HG02763 (cell line): ENCODE measurements around the gene CIART.

Source experiments
- ATAC-seq: cut with Tn5 transposase; IDR thresholded peaks from one replicate; pipeline ENCODE4 v1.9.1; 2021; ENCODE audit warnings: mild to moderate bottlenecking, moderate library complexity; ENCODE audit not compliant: unreplicated experiment

CIART gene

DNA sequence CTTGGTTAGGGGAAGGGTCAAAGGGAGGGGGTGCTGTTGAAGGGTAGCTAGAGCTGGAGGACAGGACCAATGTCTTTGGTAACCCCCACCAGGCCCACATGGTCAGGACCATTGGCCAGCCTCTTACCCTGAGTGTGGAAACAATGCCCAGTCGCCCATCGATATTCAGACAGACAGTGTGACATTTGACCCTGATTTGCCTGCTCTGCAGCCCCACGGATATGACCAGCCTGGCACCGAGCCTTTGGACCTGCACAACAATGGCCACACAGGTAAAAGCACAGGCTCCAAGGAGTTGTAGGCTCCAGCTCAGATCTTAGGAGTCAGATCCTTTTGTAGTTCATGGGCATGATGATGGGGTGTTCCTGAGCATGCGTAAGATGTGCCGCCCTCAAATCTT is 21.0 kb upstream of the CIART start:
- ATAC-seq: no peak

DNA sequence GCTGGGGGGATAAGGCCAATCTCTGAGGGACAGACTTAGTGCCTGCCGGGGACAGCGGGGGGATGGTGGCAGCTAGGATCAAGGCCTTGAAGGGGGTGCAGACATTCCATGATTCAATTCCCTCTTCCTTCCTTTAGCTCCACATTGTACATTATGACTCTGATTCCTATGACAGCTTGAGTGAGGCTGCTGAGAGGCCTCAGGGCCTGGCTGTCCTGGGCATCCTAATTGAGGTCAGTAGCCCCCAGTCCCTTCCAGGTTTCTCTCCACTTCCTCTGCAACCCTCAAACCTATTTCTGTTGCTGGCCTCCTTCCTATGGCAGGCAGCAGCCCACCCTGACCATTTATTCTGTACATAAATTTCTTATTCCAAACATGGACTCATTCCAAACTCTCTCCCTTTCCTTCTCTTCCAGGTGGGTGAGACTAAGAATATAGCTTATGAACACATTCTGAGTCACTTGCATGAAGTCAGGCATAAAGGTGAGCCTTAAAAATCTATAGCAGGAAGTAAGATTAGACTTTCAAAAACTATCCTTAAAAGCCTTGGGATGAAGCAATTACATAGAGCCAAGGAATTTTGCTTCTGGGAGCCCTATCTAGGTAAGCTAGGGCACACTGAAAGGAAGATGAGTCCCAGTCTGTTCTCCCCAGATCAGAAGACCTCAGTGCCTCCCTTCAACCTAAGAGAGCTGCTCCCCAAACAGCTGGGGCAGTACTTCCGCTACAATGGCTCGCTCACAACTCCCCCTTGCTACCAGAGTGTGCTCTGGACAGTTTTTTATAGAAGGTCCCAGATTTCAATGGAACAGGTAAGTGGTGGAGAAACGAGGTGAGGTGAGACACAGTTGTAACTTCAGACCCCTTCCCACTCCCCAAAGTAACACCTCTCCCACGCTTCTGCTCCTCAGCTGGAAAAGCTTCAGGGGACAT is 19.7 kb upstream of the CIART start:
- no peak for ATAC-seq

DNA sequence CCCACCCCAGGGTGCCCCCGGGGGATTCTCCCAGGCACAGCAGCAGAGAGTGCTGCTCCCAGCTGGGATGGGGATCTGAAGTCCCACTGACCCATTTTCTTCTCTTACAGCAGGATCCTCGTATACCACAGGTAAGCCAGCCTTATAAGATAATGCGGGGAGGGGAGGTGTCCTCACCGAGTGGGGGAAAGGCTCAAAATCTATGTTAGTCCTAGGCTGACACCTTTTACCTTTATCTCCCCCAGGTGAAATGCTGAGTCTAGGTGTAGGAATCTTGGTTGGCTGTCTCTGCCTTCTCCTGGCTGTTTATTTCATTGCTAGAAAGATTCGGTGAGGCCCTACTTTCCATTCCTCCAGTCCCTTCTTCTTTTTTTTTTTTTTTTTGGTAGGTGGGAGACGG is 18.8 kb upstream of the CIART start:
- no peak for ATAC-seq

DNA sequence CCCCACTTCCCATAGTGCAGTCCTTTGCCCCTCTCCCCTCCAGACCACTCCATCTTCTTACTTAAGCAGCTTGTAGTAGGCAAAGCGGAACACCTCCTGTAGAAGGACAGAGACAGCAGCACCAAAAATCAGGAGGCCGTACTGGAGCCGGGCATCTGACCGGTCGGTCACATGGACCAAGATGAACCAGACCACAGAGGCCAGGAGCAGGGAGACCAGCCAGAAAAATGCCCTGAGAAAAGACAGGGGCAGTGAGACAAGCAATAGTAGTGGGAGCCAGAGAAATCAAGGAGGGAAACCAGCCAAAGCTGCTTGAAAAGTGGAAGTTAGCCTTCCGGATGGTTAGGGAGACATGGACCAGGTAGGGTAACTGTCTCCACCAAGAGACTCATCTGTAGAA is 14.5 kb upstream of the CIART start:
- no peak for ATAC-seq

DNA sequence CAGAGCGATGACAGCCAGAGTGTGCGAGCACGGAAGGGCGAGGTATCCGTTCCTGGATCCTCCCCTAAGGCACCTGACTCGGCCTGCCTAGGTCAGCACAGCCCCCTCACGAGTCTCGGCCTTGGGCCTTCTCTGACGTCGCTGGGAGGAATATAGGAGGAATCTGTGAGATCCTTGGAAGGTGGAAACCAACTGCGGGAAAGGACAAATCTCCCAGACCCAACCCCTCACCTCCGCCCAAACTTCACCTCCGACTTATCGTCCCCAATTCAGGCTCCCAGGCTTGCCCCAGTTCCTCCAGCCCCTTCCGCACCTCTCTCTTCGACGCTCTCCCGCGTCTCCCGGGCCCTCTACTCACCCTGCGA is 14.0 kb upstream of the CIART start:
- peak; percentile 21 for ATAC-seq

DNA sequence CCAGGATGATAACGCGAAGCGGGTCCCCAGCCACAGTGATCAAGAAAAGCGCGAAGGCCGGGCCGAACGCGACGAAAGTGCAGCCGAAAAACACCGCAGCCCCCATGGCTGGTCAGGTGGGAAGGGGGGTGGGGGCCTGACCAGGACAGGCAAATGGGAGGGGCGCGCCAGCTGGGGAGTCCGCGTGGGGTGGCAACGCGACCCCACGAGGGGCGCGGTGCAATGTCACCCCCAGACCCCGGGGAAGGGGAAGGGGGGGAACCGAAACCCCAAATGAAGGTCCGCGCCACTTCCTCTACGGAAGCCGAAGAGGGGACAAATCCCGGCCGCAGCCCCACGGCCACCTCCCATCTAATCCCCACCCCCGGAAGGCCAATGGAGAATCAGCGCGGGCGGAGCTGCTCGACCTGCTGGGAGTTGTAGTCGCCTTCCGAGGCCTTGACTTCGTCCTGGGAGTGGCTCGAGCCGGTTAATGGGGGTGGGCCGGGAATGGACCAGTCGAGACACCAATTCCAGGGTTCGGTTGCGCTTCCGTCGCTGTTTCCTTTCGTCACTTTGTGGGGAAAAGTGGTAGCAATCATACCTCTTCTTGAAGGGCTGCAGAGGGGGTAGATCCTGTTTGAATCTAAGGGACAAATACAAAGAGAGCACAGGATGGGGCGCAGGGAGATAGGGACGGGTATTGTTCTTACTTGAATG is 13.5 kb upstream of the CIART start, which contains the start of gene APH1A:
TSS of gene APH1A (minus strand) at position 312 of the 699 bp plus-strand sequence. CDS start at position 106, 206 bp downstream.
- ATAC-seq: peak; percentile 88

DNA sequence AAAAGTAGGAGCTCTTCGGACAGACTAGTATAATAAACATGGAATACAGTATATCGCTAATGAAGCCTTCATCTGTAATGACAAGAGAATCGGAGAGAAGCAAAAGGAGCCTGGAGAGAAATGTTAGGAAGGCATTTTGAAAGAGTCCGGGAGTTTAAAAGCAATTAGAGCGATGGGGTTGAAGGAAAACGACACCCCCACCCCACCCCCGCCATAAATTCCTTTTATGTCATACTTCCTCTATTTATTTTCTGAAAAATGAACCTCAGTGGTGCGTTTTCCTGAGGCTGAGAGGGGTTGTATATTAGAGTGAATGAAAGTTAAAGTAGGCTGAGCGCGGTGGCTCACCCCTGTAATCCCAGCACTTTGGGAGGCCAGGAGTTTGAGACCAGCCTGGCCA is 12.9 kb upstream of the CIART start:
- no peak for ATAC-seq

DNA sequence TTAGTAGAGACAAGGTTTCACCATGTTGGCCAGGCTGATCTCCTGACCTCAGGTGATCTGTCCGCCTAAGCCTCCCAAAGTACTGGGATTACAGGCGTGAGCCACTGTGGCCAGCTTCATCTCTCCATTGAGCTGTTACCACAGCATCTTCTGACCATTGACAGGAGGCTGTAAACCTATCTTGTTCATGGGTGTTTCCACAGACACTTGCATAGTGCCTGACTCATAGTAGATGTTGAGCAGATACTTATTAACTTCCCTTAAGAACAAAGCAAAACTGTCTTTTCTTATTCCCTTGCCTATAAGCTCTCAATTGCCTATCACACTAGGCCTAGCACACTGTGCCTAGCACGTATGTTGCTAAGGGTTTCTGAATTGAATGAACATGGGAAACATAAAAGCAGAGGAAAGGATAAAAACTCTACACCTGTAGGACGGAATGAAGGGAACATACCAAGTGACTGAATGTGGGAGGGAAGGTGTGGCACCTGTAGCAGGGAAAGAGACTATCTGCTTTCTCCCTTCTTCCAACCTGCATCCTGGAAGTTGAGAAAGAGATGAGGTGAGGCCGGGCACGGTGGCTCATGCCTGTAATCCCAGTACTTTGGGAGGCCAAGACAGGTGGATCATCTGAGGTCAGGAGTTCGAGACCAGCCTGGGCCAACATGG is 10.9 kb upstream of the CIART start:
- no peak for ATAC-seq

DNA sequence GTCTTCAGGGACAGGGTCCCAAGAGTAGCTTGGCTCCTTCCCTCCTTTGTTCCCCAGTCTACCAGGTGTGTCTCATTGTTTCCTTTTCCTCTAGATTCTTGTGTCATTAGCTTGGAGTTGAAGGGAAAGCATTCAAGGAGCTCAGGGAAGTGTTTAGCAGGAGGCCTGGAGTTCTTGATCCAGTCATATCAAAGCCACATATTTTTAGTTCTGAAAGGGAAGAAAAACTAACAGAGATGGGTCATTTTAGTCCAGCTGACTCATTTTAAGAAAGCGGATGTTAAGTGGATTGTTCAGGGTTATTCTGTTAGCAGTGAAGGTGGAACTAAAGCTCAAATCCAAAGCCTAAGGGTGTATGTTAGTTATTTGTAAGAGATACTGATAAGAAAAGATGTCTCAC is 9.0 kb upstream of the CIART start:
- ATAC-seq: no peak

DNA sequence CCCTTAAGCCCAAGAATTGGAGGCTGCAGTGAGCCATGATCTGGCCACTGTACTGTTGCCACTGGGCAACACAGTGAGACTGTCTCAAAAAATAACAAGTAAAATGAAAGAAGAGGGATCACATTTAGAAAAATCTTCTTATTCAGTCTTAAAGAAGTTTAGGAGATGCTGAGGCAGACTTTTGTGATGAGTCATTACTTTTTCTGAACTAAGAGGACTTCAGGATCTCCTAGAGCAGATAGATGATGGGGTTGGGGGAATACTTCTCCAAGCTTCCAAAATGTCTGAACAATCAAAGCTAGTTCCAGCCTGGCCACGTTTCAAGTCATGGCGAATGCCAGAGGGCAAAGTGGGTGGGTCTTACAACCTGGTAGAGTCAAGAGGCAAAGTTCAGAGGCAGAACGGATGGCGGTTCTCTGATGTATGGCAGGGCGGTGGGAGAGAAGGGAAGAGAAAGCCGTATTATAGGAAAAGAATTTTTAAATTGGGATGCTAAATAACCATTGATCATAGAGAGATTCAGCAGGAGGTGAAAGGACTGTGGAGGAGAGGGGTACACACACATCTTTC is 2.1 kb upstream of the CIART start:
- no peak for ATAC-seq

DNA sequence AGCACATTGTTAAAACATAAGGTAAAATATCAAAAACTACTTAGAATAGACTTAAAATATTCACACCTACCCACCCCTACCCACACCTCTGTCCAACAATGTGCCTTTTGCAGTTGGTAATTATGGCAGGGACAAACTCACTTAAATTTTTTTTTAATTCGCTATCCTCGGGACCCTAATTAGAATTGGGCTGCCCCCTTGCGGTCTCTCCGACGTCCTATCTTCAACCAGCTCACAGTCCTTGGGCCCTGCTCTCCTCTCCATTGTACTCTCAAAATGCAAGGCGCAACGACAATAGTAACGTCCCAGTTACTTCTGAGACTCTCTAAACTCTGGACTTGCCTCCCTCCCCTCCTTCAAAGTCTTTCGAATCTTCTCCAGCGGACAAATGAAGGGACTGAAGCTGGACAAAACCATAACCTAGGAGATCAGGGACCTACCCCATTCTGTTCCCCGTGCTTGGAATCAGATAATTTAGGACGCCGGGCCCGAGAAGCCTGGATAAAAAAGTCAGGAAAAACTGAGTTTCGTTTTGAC is 1.1 kb upstream of the CIART start:
- ATAC-seq: no peak

DNA sequence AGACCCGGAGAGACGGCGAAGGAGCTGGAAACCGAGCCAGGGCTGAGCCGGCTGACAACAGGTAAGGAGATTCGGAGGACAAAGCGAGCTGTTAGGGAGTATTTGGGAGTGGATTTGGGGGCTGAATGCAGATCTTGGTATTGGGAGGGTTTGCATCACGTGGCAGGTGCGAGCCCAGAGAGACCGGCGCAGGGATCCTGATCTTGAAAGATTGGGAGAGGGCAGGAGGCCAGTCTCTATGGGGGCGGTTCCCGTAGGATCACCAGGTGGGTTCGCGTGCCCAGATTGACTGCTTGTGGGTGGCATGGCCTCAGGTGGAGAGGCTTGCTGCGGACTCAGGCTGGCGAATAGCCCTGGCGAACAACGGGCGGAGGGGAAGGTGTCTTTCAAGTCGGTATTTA is 204 bp downstream of the CIART start:
- no peak for ATAC-seq

DNA sequence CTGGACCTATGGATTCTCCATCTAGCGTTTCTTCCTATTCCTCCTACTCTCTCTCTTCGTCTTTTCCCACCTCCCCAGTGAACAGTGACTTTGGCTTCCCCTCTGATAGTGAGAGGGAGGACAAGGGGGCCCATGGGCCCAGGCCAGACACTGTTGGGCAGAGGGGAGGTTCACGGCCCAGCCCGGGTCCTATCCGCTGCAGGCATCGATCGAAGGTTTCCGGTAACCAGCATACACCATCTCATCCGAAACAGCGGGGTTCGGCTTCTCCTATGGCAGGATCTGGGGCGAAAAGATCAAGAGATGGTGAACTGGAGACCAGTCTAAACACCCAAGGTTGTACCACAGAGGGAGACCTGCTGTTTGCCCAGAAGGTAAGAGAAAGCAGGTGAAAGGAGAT is 906 bp downstream of the CIART start:
- no peak for ATAC-seq

DNA sequence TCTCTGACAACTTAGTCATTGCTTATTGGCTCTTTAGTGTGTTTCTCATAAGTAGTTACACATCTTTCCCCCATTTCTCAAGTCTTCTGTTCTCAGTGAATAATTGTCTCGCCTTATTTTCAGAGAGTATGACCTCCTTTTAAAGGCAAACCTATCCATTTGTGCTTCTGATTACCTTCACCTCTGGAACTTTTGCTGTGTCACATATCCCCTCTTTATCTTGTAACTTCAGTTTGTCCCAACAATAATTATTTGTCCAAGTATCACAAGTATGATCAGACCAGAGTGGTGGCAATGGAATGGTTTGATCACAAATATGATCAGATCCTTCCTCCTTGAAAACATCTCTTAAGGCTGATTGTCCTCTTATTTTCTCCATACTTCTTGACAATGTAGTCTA is 6.0 kb downstream of the CIART start:
- no peak for ATAC-seq

DNA sequence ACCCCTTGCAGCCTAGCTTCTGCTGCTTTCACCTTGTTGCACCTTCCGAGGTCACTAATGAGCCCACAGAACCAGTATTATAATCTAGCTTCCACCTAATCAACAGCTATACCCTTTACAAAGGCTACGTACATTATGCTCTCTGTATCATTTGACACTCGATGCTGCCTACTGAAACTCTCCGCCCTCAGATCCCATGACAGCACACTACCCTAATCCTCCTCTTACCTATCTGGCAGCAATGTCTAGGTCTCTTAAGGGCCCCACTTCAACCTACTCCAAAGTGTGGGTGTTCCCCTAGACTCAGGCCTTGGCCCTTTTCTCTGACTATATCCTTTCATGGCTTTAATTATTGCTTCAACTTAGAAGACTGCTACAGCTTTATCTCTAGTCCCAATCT is 6.5 kb downstream of the CIART start:
- no peak for ATAC-seq

DNA sequence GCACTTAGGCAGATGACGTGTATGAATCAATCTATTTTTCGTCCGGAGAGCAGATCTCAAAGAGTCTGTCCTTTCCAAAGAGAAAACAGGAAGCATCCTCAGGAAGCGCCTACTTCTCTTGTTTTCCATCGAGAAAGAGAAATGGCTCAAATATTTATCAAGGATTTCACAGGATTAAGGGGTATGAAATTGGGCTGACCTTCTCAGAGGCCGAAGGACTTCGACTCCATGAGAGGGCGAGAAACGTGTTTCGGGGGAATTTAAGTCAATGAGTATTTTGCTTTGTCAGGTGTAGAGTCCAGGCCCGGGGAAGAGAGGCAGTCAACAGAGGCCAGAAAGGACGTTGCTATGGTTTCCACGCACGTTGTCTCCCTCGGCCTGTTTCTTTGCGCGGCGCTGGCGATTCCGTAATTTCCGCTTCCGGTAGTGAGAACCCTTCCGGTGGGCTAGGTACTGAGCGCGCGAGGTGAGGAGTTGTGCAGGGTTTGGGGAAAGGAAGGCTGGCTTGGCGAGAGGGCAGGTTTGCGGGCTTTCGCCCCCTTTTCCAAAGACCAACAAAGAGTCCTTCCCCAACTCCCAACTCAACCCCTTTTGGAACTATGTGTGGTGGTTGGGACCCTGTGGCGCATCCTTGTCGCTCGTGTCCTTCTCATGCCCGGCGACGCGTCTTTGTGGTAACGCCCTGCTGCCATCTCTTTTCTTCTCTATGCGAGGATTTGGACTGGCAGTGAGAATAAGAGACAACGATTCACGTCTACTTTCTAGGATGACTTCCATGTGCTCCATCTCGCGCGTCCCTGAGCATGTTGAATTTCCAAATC is 11.3 kb downstream of the CIART start, which contains the start of gene MRPS21:
TSS of gene MRPS21 (plus strand) at position 429 of the 821 bp plus-strand sequence. CDS start 506 bp downstream, outside the sequence.
- ATAC-seq: peak; percentile 91

DNA sequence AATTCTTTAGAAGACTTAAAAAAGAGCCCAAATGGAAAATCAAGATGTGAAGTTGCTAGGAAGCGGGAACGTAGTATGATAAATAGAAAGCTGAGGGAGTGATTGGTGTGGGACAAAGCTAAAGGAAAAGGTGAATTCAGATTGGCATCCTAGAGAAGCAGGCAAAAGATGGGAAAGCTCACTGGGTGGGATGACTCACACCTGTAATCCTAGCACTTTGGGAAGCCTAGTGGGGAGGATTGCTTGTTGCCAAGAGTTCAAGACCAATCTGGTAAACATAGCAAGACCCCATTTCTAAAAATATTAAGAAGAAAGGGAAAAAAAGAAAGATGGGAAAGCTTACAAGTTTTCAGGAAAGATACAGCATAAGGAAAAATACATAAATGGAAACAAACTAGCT is 13.1 kb downstream of the CIART start:
- ATAC-seq: no peak

DNA sequence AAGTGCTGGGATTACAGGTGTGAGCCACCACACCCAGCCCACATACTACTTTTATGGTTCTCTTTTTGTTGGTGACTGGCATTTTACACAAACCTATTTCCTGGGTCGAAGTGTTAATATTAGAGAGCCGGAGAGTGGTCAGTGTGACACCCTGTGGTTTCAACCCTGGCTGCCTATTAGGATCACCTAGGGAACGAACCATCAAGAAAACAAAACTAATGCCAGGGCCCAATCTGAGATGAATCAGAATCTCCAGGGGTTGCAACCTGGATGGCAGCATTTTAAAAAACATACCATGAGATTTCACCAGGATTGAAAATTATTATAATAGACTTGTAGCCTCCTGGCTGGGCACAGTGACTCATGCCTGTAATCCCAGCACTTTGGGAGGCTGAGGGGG is 17.4 kb downstream of the CIART start:
- no peak for ATAC-seq

DNA sequence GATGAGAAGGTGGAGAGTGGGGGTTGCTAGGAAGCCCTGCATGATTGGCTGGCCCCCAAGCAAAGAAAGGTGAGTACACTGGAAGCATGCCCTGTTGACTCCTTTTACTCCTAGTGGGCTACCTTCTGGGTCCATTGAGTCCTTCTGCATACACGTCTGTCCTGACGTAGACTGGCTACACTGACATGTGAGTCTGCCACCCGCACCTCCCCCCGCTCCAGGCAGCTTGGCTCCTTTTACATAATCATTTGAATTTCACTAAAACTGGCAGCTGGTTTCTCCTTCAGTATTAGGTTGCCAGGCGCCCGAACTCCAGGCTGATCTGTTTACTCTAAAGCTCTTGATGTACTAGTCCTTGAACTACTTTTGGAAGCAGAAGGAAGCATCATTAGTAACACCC is 20.0 kb downstream of the CIART start:
- no peak for ATAC-seq

DNA sequence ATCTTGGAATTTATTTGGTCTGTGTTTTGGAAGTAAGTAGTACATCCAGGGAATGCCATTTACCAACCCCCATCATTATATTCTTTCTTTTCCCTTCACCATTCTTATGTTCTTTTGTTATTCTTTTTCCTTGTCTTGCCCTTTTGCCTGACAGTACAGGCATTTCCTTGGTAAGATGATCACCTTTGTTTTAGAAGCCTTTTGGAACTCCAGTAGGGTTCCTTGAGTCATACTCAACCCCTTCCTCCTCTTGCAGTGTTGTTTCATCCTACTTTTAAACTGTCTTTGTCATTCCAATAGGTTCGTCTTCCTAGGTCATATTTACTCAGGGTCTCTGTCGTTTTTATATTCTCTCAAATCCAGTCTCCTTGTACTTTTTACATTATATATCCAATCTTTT is 20.5 kb downstream of the CIART start:
- no peak for ATAC-seq
